Fibroblast of lung (primary cell): ENCODE measurements around the gene YWHAH. TPM values are rescaled to one million over a fixed set of nuclear protein-coding genes. Genes with fewer than 3 reads are reported as not detected.

Experiments
- DNase-seq, 2 donors: peaks; one replicate each; pipeline versions ENCODE4 v3.0.0 to v3.0.0-alpha.2; 2010; ENCODE audit warnings: low read depth in 2 of 2
- H2AFZ ChIP-seq: 2 replicates; pipeline ENCODE4 v1.5.1; 2012; ENCODE audit warnings: low read length, control low read depth, inconsistent platforms
- H3K27ac ChIP-seq: 2 replicates; pipeline ENCODE4 v1.5.1; 2011; ENCODE audit warnings: low read length, control low read depth; ENCODE audit not compliant: insufficient read depth
- H3K27me3 ChIP-seq: 2 replicates; pipeline ENCODE4 v1.5.1; 2011; ENCODE audit warnings: mild to moderate bottlenecking, low read length; ENCODE audit not compliant: control insufficient read depth, insufficient read depth
- H3K36me3 ChIP-seq: 2 replicates; pipeline ENCODE4 v1.5.1; 2011; ENCODE audit warnings: low read length; ENCODE audit not compliant: control insufficient read depth, insufficient read depth
- H3K4me1 ChIP-seq: 2 replicates; pipeline ENCODE4 v1.5.1; 2011; ENCODE audit warnings: low read length; ENCODE audit not compliant: control insufficient read depth, insufficient read depth; ENCODE audit errors: extremely low read depth
- H3K4me2 ChIP-seq: 2 replicates; pipeline ENCODE4 v1.5.1; 2011; ENCODE audit warnings: low read length, control low read depth; ENCODE audit not compliant: insufficient read depth; ENCODE audit errors: extremely low read depth
- H3K4me3 ChIP-seq, 4 experiments: fragments of 200-600 bp in 1 of 4; sonication (generic) in 1 of 4; replicated peaks in 1 of 4; 2 replicates each; pipeline ENCODE4 v1.5.1; 2011 to 2016; ENCODE audit warnings: low read length in 4 of 4, low read depth in 3 of 4, mild to moderate bottlenecking in 3 of 4, control low read depth in 2 of 4, inconsistent platforms in 1 of 4, mixed read lengths in 1 of 4; ENCODE audit not compliant: insufficient read depth in 1 of 4; ENCODE audit errors: control extremely low read depth in 1 of 4
- H3K79me2 ChIP-seq: 2 replicates; pipeline ENCODE4 v1.5.1; 2012; ENCODE audit warnings: mild to moderate bottlenecking, low read length, inconsistent platforms; ENCODE audit not compliant: control insufficient read depth, insufficient read depth
- H3K9ac ChIP-seq: 2 replicates; pipeline ENCODE4 v1.5.1; 2011; ENCODE audit warnings: mild to moderate bottlenecking, low read length, control low read depth; ENCODE audit not compliant: insufficient read depth
- H3K9me3 ChIP-seq: 2 replicates; pipeline ENCODE4 v1.5.1; 2012; ENCODE audit warnings: low read depth, low read length; ENCODE audit not compliant: control insufficient read depth, insufficient read depth
- H4K20me1 ChIP-seq: 2 replicates; pipeline ENCODE4 v1.5.1; 2011; ENCODE audit warnings: low read length; ENCODE audit not compliant: control insufficient read depth, insufficient read depth; ENCODE audit errors: extremely low read depth
- EZH2 ChIP-seq: IDR thresholded peaks from 2 replicates; pipeline ENCODE4 v1.5.1; 2012; ENCODE audit warnings: low read length, control low read depth, mild to moderate bottlenecking; ENCODE audit errors: missing control alignments
- polyA plus RNA-seq, 2 donors: library from polyadenylated mRNA; depleted of rRNA in 1 of 2; stranded (reverse) in 1 of 2; unstranded in 1 of 2; fragments of >200 nt; gene quantifications; 2 replicates each; pipeline ENCODE4 v1.2.1, GENCODE V29; 2011 to 2012; ENCODE audit warnings: missing spikeins in 1 of 2
- total RNA-seq: library from RNA; depleted of rRNA; stranded (reverse); fragments of >200 nt; gene quantifications from 2 replicates; pipeline ENCODE4 v1.2.1, GENCODE V29; 2014
- TF ChIP-seq, protein P1 (sequence below), 2 donors: IDR thresholded peaks in 1 of 2; conservative IDR thresholded peaks in 1 of 2; 1 replicate in 1 of 2; 2 replicates in 1 of 2; pipeline ENCODE4 v1.5.1; 2011 to 2012; ENCODE audit warnings: low read length in 2 of 2, control low read depth in 1 of 2, inconsistent platforms in 1 of 2, low read depth in 1 of 2, mild to moderate bottlenecking in 1 of 2

YWHAH gene
- total and polyA plus RNA-seq, 2 donors (not counting 1 experiment from before 2014, with no cell fraction given): 77.5 to 250 TPM

DNA sequence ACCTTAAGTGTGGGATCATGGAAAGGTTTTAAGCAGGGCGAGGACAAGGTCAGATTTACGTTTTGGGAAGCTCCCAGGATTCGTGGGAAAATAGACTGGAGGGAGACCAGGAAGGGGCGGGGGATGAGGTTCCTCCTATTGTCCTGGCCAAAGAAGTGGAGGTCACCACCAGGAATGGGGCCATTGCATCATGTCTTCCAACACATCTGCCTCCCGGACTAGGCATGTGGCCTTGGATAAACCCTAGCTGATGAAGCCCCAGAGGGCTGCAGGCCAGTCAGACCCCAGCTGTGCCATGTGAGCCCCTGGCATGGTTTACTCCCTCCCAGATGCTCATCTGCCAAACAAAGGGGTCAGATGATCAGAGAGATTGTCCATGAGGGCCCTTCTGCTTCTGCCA lies 11.5 kb upstream of the YWHAH start:
- Histone ChIP-seq H3K9ac (no peak overlapping the region), H3K4me2 (no peak overlapping the region), H3K4me1 (no peaks in the 10 kb centered on the region), H2AFZ (no peak overlapping the region), H4K20me1 (no peaks in the 10 kb centered on the region), H3K79me2 (no peaks in the 10 kb centered on the region), H3K4me3 (no peak overlapping the region), H3K36me3 (no peaks in the 10 kb centered on the region), H3K27ac (no peak overlapping the region), H3K27me3 (peaks cover 4% of the 10 kb centered on the region), H3K9me3 (no peaks in the 10 kb centered on the region)
- DNase-seq: no peak
- no peak for TF ChIP-seq EZH2
- TF ChIP-seq, protein P1, sequence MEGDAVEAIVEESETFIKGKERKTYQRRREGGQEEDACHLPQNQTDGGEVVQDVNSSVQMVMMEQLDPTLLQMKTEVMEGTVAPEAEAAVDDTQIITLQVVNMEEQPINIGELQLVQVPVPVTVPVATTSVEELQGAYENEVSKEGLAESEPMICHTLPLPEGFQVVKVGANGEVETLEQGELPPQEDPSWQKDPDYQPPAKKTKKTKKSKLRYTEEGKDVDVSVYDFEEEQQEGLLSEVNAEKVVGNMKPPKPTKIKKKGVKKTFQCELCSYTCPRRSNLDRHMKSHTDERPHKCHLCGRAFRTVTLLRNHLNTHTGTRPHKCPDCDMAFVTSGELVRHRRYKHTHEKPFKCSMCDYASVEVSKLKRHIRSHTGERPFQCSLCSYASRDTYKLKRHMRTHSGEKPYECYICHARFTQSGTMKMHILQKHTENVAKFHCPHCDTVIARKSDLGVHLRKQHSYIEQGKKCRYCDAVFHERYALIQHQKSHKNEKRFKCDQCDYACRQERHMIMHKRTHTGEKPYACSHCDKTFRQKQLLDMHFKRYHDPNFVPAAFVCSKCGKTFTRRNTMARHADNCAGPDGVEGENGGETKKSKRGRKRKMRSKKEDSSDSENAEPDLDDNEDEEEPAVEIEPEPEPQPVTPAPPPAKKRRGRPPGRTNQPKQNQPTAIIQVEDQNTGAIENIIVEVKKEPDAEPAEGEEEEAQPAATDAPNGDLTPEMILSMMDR (conservative IDR thresholded peaks at IDR 0.05 in 1 of 2, IDR thresholded peaks at IDR 0.05 in 1 of 2; ENCODE audit: low read depth in 1 of 2, low read length in 2 of 2): no peak

DNA sequence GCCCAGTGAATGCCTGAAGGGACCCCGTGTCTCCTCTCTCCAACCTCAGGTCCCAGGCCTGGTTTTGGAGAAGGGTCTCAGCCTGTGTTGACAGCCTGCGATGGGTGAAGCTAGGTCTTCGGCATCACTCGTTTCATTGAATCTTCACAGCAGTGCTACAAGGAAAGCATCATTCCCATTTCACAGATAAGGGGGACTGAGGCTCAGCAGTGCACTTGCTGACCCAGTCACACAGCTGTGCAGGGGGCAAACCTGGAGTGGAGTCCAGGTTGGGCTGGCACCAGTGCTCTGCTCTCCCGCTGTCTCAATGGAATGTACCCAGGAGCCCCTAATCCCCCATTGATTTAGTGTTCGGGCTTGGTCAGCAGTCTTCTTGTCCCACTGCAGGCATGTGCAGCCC lies 10.9 kb upstream of the YWHAH start:
- no peak for DNase-seq
- Histone ChIP-seq H3K9ac (no peak overlapping the region), H3K27ac (no peak overlapping the region), H4K20me1 (no peaks in the 10 kb centered on the region), H2AFZ (no peak overlapping the region), H3K4me2 (no peak overlapping the region), H3K9me3 (no peaks in the 10 kb centered on the region), H3K27me3 (peaks cover 6% of the 10 kb centered on the region), H3K36me3 (no peaks in the 10 kb centered on the region), H3K4me3 (no peak overlapping the region), H3K79me2 (no peaks in the 10 kb centered on the region), H3K4me1 (no peaks in the 10 kb centered on the region)
- TF ChIP-seq, protein P1 (conservative IDR thresholded peaks at IDR 0.05 in 1 of 2, IDR thresholded peaks at IDR 0.05 in 1 of 2; ENCODE audit: low read depth in 1 of 2, low read length in 2 of 2): no peak
- no peak for TF ChIP-seq EZH2

DNA sequence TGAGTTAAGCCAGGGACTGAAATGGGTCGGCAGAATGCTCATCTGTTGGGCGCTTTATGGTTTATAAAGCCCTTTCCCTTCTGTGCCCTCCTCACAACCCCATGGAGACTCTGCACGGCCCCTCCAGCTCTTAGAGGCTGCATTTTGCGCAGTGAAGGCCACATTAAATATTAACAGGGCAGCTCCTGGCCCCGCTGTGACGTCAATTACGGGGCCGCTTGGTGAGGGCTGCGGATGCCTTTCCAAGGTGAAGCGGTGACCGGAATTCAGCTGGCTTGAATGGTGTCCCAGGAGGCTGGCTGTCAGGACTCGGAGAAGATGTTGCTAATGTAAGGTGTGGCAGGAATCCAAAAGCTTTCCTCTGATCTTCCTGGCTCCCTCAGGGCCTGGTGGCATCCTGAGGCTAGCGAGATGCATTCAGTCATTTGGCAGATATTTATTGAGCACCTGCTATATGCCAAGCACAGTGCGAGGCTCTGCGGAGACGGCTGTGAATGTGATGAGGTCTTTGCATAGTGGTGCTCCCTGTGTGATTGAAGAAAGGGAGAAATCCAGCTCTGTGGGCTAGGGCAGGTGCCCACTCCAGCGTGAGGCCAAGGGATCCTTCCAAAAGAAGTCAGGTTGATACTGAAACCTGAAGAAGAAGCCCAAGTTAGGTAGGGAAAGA lies 10.4 kb upstream of the YWHAH start:
- Histone ChIP-seq H3K27me3 (peaks cover 7% of the 10 kb centered on the region), H3K4me2 (no peak overlapping the region), H3K9me3 (no peaks in the 10 kb centered on the region), H3K36me3 (no peaks in the 10 kb centered on the region), H3K79me2 (no peaks in the 10 kb centered on the region), H3K4me3 (no peak overlapping the region), H3K4me1 (no peaks in the 10 kb centered on the region), H3K9ac (no peak overlapping the region), H3K27ac (no peak overlapping the region), H2AFZ (no peak overlapping the region), H4K20me1 (no peaks in the 10 kb centered on the region)
- no peak for TF ChIP-seq EZH2
- TF ChIP-seq, protein P1 (conservative IDR thresholded peaks at IDR 0.05 in 1 of 2, IDR thresholded peaks at IDR 0.05 in 1 of 2; ENCODE audit: low read depth in 1 of 2, low read length in 2 of 2): no peak
- no peak for DNase-seq
